T-helper 1 cell (primary cell): ENCODE data around the gene EIF2B4.

Experiments
- DNase-seq, 5 donors: peaks; one replicate each; pipeline ENCODE4 v3.0.0-alpha.2; 2012 to 2020
- total RNA-seq, 4 donors: gene quantifications; one replicate each; lab custom pipeline; 2026; lab: John Stamatoyannopoulos, UW

EIF2B4 gene
- 21.5 to 32.7 (median 31.7) reads per million in 4 donors for total RNA-seq

- DNase-seq: peak; percentile 98 to 99 (median 99)
These were observed at the start of gene EIF2B4, which contains the start of gene SNX17 for GRCh38 chr2:27370026-27370815. EIF2B4 (minus strand) TSS chr2:27370338; CDS start chr2:27370314, 24 bp downstream. SNX17 (plus strand) TSS chr2:27370616; CDS start chr2:27370744, 128 bp downstream.

- DNase-seq: no peak
These were observed 46.0 kb upstream of the EIF2B4 start for GRCh38 chr2:27416151-27416550.

- DNase-seq: no peak
These were observed 42.4 kb upstream of the EIF2B4 start for GRCh38 chr2:27412419-27413152.

GRCh38 chr2:27409321-27410073, 39.4 kb upstream of the EIF2B4 start, which contains the start of gene PPM1G:
PPM1G (minus strand) TSS chr2:27409591; CDS start chr2:27409422, 169 bp downstream.
- DNase-seq: peak; percentile 91 to 96 (median 94)

GRCh38 chr2:27408601-27409320, 38.6 kb upstream of the EIF2B4 start:
- DNase-seq: no peak

GRCh38 chr2:27407798-27408491, 37.8 kb upstream of the EIF2B4 start:
- DNase-seq: no peak

GRCh38 chr2:27400348-27401135, 30.4 kb upstream of the EIF2B4 start:
- DNase-seq: no peak

GRCh38 chr2:27398962-27399361, 28.8 kb upstream of the EIF2B4 start:
- no peak for DNase-seq

GRCh38 chr2:27393225-27393624, 23.1 kb upstream of the EIF2B4 start:
- DNase-seq: no peak

- DNase-seq: peak in 1 of 5 donors; percentile 43
These were observed 20.9 kb upstream of the EIF2B4 start for GRCh38 chr2:27390822-27391679.

GRCh38 chr2:27381577-27382181, 11.5 kb upstream of the EIF2B4 start:
- no peak for DNase-seq

GRCh38 chr2:27380626-27381545, 10.7 kb upstream of the EIF2B4 start, which contains the start of gene ZNF513:
ZNF513 (minus strand) TSS chr2:27380734; CDS start chr2:27380526, 208 bp downstream.
- DNase-seq: peak; percentile 76 to 94 (median 81)

- peak in 3 of 5 donors; percentile 25 to 38 (median 37) for DNase-seq
These were observed 9.9 kb upstream of the EIF2B4 start for GRCh38 chr2:27379836-27380625.

GRCh38 chr2:27379383-27379835, 9.3 kb upstream of the EIF2B4 start:
- no peak for DNase-seq

GRCh38 chr2:27378809-27379290, 8.7 kb upstream of the EIF2B4 start:
- no peak for DNase-seq

GRCh38 chr2:27378096-27378808, 8.1 kb upstream of the EIF2B4 start:
- DNase-seq: no peak
